CD14-positive monocyte (primary cell): ENCODE measurements around the gene IGF1R. TPM values are rescaled to one million over a fixed set of nuclear protein-coding genes. Genes with fewer than 3 reads are reported as not detected.

Experiments
- DNase-seq, 3 donors: peaks; one replicate each; pipeline ENCODE4 v3.0.0-alpha.2; 2011 to 2022
- H2AFZ ChIP-seq: 2 replicates; pipeline ENCODE4 v1.6.0; 2012; ENCODE audit warnings: mild to moderate bottlenecking, low read depth, low read length, inconsistent platforms; ENCODE audit not compliant: insufficient read depth, poor library complexity, severe bottlenecking
- H3K27ac ChIP-seq, 2 donors: 1 replicate in 1 of 2; 2 replicates in 1 of 2; pipeline ENCODE4 v1.5.1; 2012 to 2013; ENCODE audit warnings: low read length in 2 of 2, control low read depth in 1 of 2, inconsistent platforms in 1 of 2, low read depth in 1 of 2, mild to moderate bottlenecking in 1 of 2
- H3K27me3 ChIP-seq, 2 donors: one replicate each; pipeline versions ENCODE4 v1.6.0 to v1.6.1; 2011 to 2013; ENCODE audit warnings: low read length in 2 of 2; ENCODE audit not compliant: control insufficient read depth in 2 of 2, insufficient read depth in 2 of 2
- H3K36me3 ChIP-seq, 2 donors: replicated peaks in 1 of 2; 1 replicate in 1 of 2; 2 replicates in 1 of 2; pipeline versions ENCODE4 v1.5.1 to v1.6.1; 2012 to 2013; ENCODE audit warnings: low read length in 2 of 2, control low read depth in 1 of 2, inconsistent platforms in 1 of 2, mild to moderate bottlenecking in 1 of 2; ENCODE audit not compliant: insufficient read depth in 2 of 2, control insufficient read depth in 1 of 2
- H3K4me1 ChIP-seq, 2 donors: 1 replicate in 1 of 2; 2 replicates in 1 of 2; pipeline versions ENCODE4 v1.5.1 to v1.6.1; 2012 to 2013; ENCODE audit warnings: low read length in 2 of 2, control low read depth in 1 of 2, inconsistent platforms in 1 of 2, mild to moderate bottlenecking in 1 of 2, moderate library complexity in 1 of 2; ENCODE audit not compliant: insufficient read depth in 2 of 2, control insufficient read depth in 1 of 2
- H3K4me2 ChIP-seq: replicated peaks from 2 replicates; pipeline ENCODE3; 2012; ENCODE audit warnings: low read length, moderate library complexity, mild to moderate bottlenecking; ENCODE audit not compliant: poor library complexity, severe bottlenecking; ENCODE audit errors: extremely low read depth
- H3K4me3 ChIP-seq, 3 experiments: fragments of 200-600 bp in 1 of 3; sonication (generic) in 1 of 3; replicated peaks in 1 of 3; 1 replicate in 2 of 3; 2 replicates in 1 of 3; pipeline ENCODE4 v1.5.1; 2011 to 2013; ENCODE audit warnings: low read length in 3 of 3, mild to moderate bottlenecking in 3 of 3, control low read depth in 2 of 3, low read depth in 2 of 3, inconsistent platforms in 1 of 3, moderate library complexity in 1 of 3
- H3K79me2 ChIP-seq: 2 replicates; pipeline ENCODE4 v1.6.0; 2012; ENCODE audit warnings: mild to moderate bottlenecking, control low read depth, inconsistent platforms, low read length, moderate library complexity; ENCODE audit not compliant: insufficient read depth
- H3K9ac ChIP-seq: 2 replicates; pipeline ENCODE4 v1.6.0; 2017; ENCODE audit warnings: low read length, mild to moderate bottlenecking; ENCODE audit not compliant: insufficient read depth, poor library complexity, severe bottlenecking
- H3K9me3 ChIP-seq, 2 donors: replicated peaks in 1 of 2; 1 replicate in 1 of 2; 2 replicates in 1 of 2; pipeline versions ENCODE4 v1.5.1 to v1.6.1; 2012 to 2013; ENCODE audit warnings: low read length in 2 of 2, control low read depth in 1 of 2; ENCODE audit not compliant: control insufficient read depth in 1 of 2, insufficient read depth in 1 of 2
- H4K20me1 ChIP-seq: 2 replicates; pipeline ENCODE4 v1.6.0; 2012; ENCODE audit warnings: mild to moderate bottlenecking, low read length, control low read depth, moderate library complexity; ENCODE audit not compliant: insufficient read depth
- H3K27ac Mint-ChIP-seq, 7 donors: one replicate each; pipeline ENCODE4 v1.8.0; 2020; ENCODE audit warnings: mild to moderate bottlenecking in 7 of 7, mixed read lengths in 7 of 7, moderate library complexity in 6 of 7, inconsistent platforms in 2 of 7
- H3K27me3 Mint-ChIP-seq, 3 donors: one replicate each; pipeline ENCODE4 v1.8.0; 2021 to 2022; ENCODE audit warnings: low read depth in 3 of 3, mild to moderate bottlenecking in 3 of 3, mixed read lengths in 3 of 3, moderate library complexity in 3 of 3, inconsistent platforms in 1 of 3
- H3K36me3 Mint-ChIP-seq, 2 donors: one replicate each; pipeline ENCODE4 v1.8.0; 2020; ENCODE audit warnings: mixed read lengths in 2 of 2, inconsistent platforms in 1 of 2, mild to moderate bottlenecking in 1 of 2
- H3K4me1 Mint-ChIP-seq: one replicate; pipeline ENCODE4 v1.8.0; 2020; ENCODE audit warnings: mild to moderate bottlenecking, mixed read lengths
- H3K4me3 Mint-ChIP-seq, 2 donors: one replicate each; pipeline ENCODE4 v1.8.0; 2020; ENCODE audit warnings: mild to moderate bottlenecking in 2 of 2, mixed read lengths in 2 of 2, moderate library complexity in 1 of 2
- H3K9me3 Mint-ChIP-seq, 7 donors: one replicate each; pipeline ENCODE4 v1.8.0; 2020 to 2022; ENCODE audit warnings: mixed read lengths in 7 of 7, mild to moderate bottlenecking in 6 of 7, moderate library complexity in 6 of 7, inconsistent platforms in 2 of 7
- WGBS: methylation state at CpG from one replicate; pipeline ENCODE4 v1.1.5; 2013; ENCODE audit warnings: missing lambda C conversion rate; ENCODE audit not compliant: insufficient coverage; 5-methylcytosine and 5-hydroxymethylcytosine counted together
- intact Hi-C, 2 donors: fragments of 100-400 bp; cut with micrococcal nuclease; formaldehyde crosslinking; loops; one replicate each; pipeline versions ENCODE4 v1.15.0 to v1.15.1; 2023
- polyA plus RNA-seq, 3 donors: library from polyadenylated mRNA; depleted of rRNA in 1 of 3; unstranded in 2 of 3; stranded (reverse) in 1 of 3; fragments of 300-500 nt in 2 of 3; fragments of >200 nt in 1 of 3; fragmentation: Illumina TruSeq in 2 of 3; gene quantifications; 1 replicate in 2 of 3; 2 replicates in 1 of 3; pipeline ENCODE4 v1.2.3, GENCODE V29; 2012 to 2021
- TF ChIP-seq, protein P1 (sequence below): fragments of 200-600 bp; IDR thresholded peaks from one replicate; pipeline ENCODE4 v1.8.0; 2022; ENCODE audit warnings: antibody characterized with exemption, mild to moderate bottlenecking

IGF1R gene
- polyA plus RNA-seq, 3 donors: 0.35 to 4.9 (median 0.67) TPM

DNA sequence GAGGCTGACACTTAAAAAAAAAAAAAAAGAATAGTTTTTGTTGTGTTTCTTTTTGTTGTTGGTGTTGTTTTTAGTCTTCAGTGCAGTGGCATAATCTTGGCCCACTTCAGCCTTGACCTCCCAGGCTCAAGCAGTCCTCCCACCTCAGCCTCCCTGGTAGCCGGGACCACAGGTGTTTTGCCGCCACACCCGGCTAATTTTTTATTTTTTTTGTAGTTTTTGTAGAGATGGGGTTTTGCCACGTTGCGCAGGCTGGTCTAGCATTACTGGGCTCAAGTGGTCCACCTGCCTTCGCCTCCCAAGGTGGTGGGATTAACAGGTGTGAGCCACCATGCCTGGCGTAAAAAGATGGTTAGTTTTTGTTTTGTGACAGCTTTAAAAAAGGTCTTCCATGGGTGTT, 30.1 kb downstream of the IGF1R start:
- intact Hi-C loops: no loop called here
- Histone ChIP-seq H3K4me2 (no peak overlapping the region), H3K4me1 (peaks cover 2 to 4% of the 10 kb centered on the region in 2 donors), H2AFZ (no peak overlapping the region), H3K9me3 (no peaks in the 10 kb centered on the region), H3K79me2 (peaks cover 84% of the 10 kb centered on the region), H3K27me3 (no peaks in the 10 kb centered on the region), H4K20me1 (peaks cover 63% of the 10 kb centered on the region), H3K4me3 (no peak overlapping the region), H3K9ac (no peak overlapping the region), H3K36me3 (no peaks in the 10 kb centered on the region), H3K27ac (no peak overlapping the region)
- peaks cover 0 to 7% of the 10 kb centered on the region in 2 donors for H3K36me3 Mint-ChIP-seq
- no peaks in the 10 kb centered on the region for H3K27me3 Mint-ChIP-seq
- peaks cover 18% of the 10 kb centered on the region for H3K4me1 Mint-ChIP-seq
- TF ChIP-seq, protein P1, sequence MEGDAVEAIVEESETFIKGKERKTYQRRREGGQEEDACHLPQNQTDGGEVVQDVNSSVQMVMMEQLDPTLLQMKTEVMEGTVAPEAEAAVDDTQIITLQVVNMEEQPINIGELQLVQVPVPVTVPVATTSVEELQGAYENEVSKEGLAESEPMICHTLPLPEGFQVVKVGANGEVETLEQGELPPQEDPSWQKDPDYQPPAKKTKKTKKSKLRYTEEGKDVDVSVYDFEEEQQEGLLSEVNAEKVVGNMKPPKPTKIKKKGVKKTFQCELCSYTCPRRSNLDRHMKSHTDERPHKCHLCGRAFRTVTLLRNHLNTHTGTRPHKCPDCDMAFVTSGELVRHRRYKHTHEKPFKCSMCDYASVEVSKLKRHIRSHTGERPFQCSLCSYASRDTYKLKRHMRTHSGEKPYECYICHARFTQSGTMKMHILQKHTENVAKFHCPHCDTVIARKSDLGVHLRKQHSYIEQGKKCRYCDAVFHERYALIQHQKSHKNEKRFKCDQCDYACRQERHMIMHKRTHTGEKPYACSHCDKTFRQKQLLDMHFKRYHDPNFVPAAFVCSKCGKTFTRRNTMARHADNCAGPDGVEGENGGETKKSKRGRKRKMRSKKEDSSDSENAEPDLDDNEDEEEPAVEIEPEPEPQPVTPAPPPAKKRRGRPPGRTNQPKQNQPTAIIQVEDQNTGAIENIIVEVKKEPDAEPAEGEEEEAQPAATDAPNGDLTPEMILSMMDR: no peak
- H3K9me3 Mint-ChIP-seq: no peaks in the 10 kb centered on the region
- WGBS: 100% methylated on average over 4 of the region's 7 CpGs
- H3K27ac Mint-ChIP-seq: no peak overlapping the region
- DNase-seq: no peak
- H3K4me3 Mint-ChIP-seq: no peak overlapping the region

DNA sequence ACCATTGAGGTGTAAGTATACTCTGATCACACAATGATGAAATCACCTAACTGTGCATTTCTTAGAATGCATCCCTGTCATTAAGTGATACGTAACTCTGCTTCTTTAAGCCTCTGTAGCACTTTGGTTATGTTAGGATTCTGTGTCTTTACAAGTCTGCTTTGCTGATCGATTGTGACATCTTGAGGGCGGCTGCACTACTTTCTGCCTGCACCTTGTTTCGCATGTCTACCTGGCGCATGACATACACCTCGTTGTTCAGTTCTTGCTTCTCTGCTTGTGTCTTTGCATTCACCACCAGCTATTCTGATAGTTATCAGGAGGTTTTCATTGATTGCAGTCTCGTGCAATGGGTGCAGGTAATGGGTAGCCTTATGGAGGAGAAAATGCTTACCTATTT, 32.7 kb downstream of the IGF1R start:
- no peaks in the 10 kb centered on the region for H3K9me3 ChIP-seq
- intact Hi-C loops: no loop called here
- TF ChIP-seq, protein P1: no peak
- Mint-ChIP-seq H3K9me3 (peaks cover 0 to 2% (median 0%) of the 10 kb centered on the region in 7 donors), H3K27me3 (no peaks in the 10 kb centered on the region), H3K27ac (no peak overlapping the region), H3K4me1 (peaks cover 41% of the 10 kb centered on the region), H3K4me3 (no peak overlapping the region), H3K36me3 (peaks cover 0 to 7% of the 10 kb centered on the region in 2 donors)
- peaks cover 68% of the 10 kb centered on the region for H4K20me1 ChIP-seq
- H2AFZ ChIP-seq: no peak overlapping the region
- no peaks in the 10 kb centered on the region for H3K27me3 ChIP-seq
- no peak overlapping the region for H3K4me3 ChIP-seq
- no peaks in the 10 kb centered on the region for H3K36me3 ChIP-seq
- no peak overlapping the region for H3K9ac ChIP-seq
- DNase-seq: no peak
- H3K4me2 ChIP-seq: no peak overlapping the region
- H3K4me1 ChIP-seq: peaks cover 12 to 18% of the 10 kb centered on the region in 2 donors
- WGBS: 95% methylated on average over 6 of the region's 7 CpGs
- H3K27ac ChIP-seq: no peak overlapping the region
- peaks cover 86% of the 10 kb centered on the region for H3K79me2 ChIP-seq
